Fibroblast of villous mesenchyme (primary cell): ENCODE data around the gene CCDC60. TPM values are rescaled to one million over a fixed set of nuclear protein-coding genes. Genes with fewer than 3 reads are reported as not detected.

Experiments used
- DNase-seq: peaks from one replicate; pipeline ENCODE4 v3.0.0-alpha.2; 2010; ENCODE audit warnings: low read depth
- H3K4me3 ChIP-seq: 2 replicates; pipeline ENCODE4 v1.5.1; 2011; ENCODE audit warnings: low read depth, mild to moderate bottlenecking, low read length
- total RNA-seq: library from RNA; depleted of rRNA; stranded (reverse); fragments of >200 nt; gene quantifications from 2 replicates; pipeline ENCODE4 v1.2.3, GENCODE V29; 2012
- TF ChIP-seq, protein P1 (sequence below): IDR thresholded peaks from 2 replicates; pipeline ENCODE4 v1.5.1; 2012; ENCODE audit warnings: low read depth, mild to moderate bottlenecking, low read length; ENCODE audit not compliant: insufficient read depth

The CCDC60 gene
- total RNA-seq, 1 donor: not detected

DNA sequence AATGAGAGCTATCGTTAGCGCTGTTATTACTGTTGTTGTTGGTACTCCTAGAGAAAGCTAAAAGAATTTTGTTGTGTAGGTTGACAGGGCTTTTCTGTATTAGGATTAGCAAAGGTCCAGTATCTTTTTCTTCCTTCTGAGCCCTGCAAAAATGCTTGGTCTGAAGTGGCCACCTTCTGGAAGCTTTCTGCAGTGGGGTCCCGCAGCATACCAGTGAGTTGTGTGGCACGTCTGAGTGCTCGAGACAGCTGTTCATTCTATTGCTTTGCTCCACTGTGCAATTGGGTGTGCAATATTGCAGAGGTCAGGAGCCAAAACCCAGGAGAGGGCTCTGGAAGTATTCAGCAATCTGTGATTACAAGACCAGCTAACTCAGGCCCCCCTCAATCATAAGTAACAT lies 57.1 kb downstream of the CCDC60 start:
- no peak for DNase-seq

DNA sequence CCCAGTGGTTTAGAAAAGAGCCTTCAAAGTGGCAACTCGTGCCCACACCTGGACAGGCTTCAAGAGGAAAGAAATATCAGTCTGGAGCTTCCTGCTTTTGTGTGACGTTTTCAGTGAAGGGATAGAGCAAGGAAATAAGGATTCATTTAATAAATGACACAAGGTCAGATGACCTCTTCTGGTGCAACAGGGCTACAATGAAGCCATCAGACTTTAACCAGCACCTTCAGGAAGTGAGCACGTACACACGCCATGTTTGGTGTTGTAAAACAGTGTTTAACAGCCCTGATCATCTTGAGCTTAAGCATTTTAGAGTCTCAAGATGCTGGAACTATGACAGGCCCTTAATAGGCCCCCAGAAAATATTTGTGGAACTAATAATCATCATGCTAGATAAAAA lies 59.1 kb downstream of the CCDC60 start:
- no peak for DNase-seq
- H3K4me3 ChIP-seq: no peak overlapping the region

More for the DNA sequence above, 57.1 kb downstream of the CCDC60 start:
- TF ChIP-seq, protein P1, sequence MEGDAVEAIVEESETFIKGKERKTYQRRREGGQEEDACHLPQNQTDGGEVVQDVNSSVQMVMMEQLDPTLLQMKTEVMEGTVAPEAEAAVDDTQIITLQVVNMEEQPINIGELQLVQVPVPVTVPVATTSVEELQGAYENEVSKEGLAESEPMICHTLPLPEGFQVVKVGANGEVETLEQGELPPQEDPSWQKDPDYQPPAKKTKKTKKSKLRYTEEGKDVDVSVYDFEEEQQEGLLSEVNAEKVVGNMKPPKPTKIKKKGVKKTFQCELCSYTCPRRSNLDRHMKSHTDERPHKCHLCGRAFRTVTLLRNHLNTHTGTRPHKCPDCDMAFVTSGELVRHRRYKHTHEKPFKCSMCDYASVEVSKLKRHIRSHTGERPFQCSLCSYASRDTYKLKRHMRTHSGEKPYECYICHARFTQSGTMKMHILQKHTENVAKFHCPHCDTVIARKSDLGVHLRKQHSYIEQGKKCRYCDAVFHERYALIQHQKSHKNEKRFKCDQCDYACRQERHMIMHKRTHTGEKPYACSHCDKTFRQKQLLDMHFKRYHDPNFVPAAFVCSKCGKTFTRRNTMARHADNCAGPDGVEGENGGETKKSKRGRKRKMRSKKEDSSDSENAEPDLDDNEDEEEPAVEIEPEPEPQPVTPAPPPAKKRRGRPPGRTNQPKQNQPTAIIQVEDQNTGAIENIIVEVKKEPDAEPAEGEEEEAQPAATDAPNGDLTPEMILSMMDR: no peak
- H3K4me3 ChIP-seq: no peak overlapping the region

DNA sequence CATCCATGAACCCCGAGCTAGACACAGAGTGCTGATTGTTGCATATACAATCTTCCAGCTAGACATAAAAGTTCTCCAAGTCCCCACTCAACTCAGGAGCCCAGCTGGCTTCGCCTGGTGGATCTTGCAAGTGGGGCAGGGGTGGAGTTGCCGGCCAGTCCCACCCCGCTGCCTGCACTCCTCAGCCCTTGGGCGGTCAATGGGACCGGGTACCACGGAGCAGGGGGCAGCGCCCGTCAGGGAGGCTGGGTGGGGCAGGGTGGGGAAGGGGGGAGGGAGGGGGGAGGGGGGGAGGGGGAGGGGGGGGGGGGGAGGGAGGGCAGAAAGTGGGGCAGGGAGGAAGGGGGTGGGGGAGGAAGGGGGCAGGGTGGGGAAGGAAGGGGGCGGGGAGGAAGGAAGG lies 63.0 kb downstream of the CCDC60 start:
- no peak overlapping the region for H3K4me3 ChIP-seq
- DNase-seq: no peak
- TF ChIP-seq, protein P1: no peak

More for the DNA sequence above, 59.1 kb downstream of the CCDC60 start:
- TF ChIP-seq, protein P1: no peak

DNA sequence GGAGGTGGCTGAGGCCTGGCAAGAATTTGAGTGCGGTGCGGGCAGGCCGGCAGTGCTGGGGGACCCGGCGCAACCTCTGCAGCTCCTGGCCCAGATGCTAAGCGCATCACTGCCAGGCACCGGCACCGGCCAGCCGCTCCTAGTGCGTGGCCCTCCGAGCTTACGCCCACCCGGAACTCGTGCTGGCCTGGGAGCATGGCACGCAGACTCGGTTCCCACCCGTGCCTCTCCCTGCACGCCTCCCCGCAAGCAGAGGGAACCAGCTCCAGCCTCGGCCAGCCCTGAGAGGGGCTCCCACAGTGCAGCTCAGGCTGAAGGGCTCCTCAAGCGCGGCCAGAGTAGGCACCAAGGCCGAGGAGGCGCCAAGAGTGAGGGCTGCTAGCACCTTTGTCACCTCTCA lies 63.7 kb downstream of the CCDC60 start:
- no peak overlapping the region for H3K4me3 ChIP-seq
- DNase-seq: no peak
- TF ChIP-seq, protein P1: no peak

DNA sequence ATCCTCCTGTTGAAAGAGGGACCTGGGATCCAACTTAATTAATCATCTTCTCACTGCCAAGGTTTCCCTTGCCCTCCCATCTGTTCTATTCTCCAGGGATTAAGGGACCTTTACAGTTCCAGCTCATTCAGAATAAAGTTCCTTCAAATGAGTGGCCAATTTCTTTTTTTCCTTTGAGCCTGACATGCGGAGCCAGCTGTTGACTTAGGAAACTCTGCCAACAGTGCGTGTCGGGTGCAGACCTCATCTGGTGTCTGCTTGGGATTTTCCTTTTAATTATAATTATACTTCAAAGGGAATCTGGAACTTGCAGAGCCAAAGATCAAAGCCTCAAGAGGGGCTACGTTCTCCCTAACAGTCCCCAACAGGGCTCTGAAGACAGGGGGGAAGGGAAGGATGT lies 64.8 kb downstream of the CCDC60 start:
- H3K4me3 ChIP-seq: no peak overlapping the region
- no peak for DNase-seq
- TF ChIP-seq, protein P1: no peak

DNA sequence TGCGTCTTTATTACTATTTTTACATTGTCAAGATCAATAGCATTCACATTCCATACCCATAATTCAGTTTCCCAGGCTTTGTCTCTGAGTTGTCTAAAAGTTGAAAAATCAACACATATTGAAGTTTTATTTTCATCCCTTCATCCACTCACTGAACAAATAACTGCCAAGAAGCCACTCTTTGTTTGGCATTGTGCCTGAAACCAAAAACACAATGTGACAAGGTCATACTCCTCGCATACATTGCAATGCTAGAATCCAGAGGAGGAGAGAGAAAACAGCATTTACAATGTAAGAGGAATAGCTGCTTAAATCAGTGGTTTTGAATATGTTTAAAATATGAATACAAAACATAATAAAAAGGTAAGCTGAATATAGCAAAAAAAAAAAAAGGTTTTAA lies 71.8 kb downstream of the CCDC60 start:
- DNase-seq: no peak
- H3K4me3 ChIP-seq: no peak overlapping the region
- TF ChIP-seq, protein P1: no peak

DNA sequence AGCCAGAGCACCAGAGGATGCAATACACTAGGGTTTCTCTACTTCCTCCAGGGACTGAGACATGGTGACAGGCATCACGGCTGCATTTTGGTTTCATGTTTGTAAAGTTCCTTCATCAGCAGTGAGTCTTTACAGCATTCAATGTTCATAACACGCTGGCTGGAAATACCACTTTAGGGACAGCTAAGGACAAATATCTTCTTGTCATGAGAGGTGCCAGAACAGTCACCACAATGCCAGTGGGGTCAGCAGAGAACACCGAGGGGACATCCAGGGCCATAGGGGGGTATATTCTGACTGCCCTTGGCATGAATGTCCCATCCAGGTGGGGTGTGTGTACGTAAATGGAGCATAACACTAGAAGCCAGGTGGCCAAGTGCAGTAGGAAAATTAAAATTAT lies 72.3 kb downstream of the CCDC60 start:
- H3K4me3 ChIP-seq: no peak overlapping the region
- no peak for DNase-seq
- TF ChIP-seq, protein P1: no peak
